ENCODE data around the gene RAB6B. TPM values are rescaled to one million over a fixed set of nuclear protein-coding genes. Genes with fewer than 3 reads are reported as not detected.

RAB6B gene
- total and polyA plus RNA-seq, 2 of the 4 experiments (the other 2 are of a cell fraction), result 0.18 to 1.2 TPM

DNA sequence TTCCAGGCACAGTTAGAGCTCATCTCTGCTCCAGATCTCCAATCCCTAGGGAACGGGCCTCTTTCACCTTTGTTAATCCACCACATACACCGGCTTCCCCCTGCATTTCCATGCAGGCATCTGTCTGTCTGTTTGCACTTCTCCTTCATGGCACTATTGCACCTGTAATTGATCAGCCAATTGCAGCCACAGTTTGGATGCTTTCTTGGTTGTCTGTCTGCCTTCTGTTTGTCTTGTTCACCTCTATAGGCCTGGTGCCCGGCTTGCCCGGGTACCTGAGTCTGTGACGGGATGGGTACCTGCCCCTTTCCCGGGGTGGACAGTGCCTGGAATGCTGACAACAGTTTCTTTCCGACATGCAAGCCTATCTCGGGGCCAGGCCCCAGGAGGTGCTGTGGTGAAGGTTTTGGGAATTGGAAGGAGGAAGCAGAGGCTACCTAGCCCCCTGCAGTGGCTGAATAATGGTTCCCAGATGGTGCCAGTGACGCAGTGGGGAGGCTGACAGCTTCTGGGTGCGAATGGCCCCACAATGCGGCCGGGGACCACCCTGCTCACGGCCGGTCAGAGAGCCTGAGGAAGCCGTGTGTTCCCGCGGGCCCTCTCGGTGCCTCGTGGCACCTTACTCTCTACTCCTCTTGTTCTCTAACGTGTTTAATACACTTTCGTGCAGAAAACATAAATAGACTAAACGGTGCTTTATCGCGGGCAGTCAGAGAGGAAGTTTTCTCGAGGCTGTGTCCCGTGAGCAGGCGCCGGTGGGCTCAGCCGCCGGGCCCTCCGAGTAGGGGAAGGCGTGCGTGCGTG, 31.3 kb upstream of the RAB6B start:
- Histone ChIP-seq H3K9ac (ENCODE audit: low read depth, low read length) (peak overlapping the region; percentile 33; the same call in 1 of the 2 replicates), H3K23ac (ENCODE audit: low read depth, low read length) (no peak overlapping the region), H3K56ac (ENCODE audit: extremely low read depth, insufficient read depth, low read length) (no peak overlapping the region), H2BK120ac (ENCODE audit: low read depth, low read length) (peak overlapping the region; percentile 30; the same call in 1 of the 2 replicates), H4K20me1 (ENCODE audit: insufficient read depth, low read length) (no peaks in the 10 kb centered on the region), H3K14ac (replicated peaks; ENCODE audit: low read depth, low read length) (peak overlapping the region; percentile 22; the same call in 1 of the 2 replicates), H4K8ac (ENCODE audit: low read depth in 2 of 2, low read length in 2 of 2) (peak overlapping the region in 1 of 2 experiments; percentile 71; a peak in 1 of 4 replicates), H3K36me3 (ENCODE audit: control insufficient read depth, insufficient read depth, low read length) (no peaks in the 10 kb centered on the region), H3K9me1 (ENCODE audit: insufficient read depth, low read length) (peaks cover 2% of the 10 kb centered on the region; the same call in 1 of the 2 replicates), H3K4me2 (ENCODE audit: low read depth, low read length) (peak overlapping the region; percentile 70), H2AK5ac (ENCODE audit: low read depth, low read length) (no peak overlapping the region), H2AFZ (replicated peaks; ENCODE audit: low read length, poor library complexity) (peak overlapping the region; percentile 90), H3K27ac (ENCODE audit: insufficient read depth, low read length) (no peak overlapping the region; the same call in 1 of the 2 replicates), H3K79me1 (ENCODE audit: low read depth in 1 of 2, low read length in 2 of 2) (no peaks in the 10 kb centered on the region), H2BK15ac (ENCODE audit: low read depth, low read length) (no peak overlapping the region), H3K18ac (ENCODE audit: low read depth, low read length) (no peak overlapping the region), H4K91ac (ENCODE audit: insufficient read depth, low read depth, low read length) (no peak overlapping the region), H3K4me3 (ENCODE audit: insufficient read depth, low read depth, low read length) (peak overlapping the region; percentile 51), H3K4me1 (ENCODE audit: control insufficient read depth, insufficient read depth, low read length) (no peaks in the 10 kb centered on the region), H3K4ac (ENCODE audit: low read depth, low read length) (no peak overlapping the region), H3K9me3 (ENCODE audit: control insufficient read depth, insufficient read depth, low read length) (no peaks in the 10 kb centered on the region), H2BK20ac (ENCODE audit: low read depth, low read length) (no peak overlapping the region), H4K5ac (ENCODE audit: low read depth, low read length) (no peak overlapping the region), H2AK9ac (replicated peaks; ENCODE audit: low read depth, low read length, poor library complexity) (peak overlapping the region; percentile 12), H3K27me3 (ENCODE audit: control insufficient read depth, insufficient read depth, low read length) (no peaks in the 10 kb centered on the region; the same call in 1 of the 2 replicates), H2BK5ac (ENCODE audit: low read depth, low read length, poor library complexity, severe bottlenecking) (no peak overlapping the region)
- intact Hi-C loops (cut with micrococcal nuclease), result loop anchor here (1.0 to 5.0 kb wide), 2 partner anchors 108 to 1195 kb away; no protein-coding TSS in a partner anchor
- in situ Hi-C loops (cut with MboI; ENCODE audit: low sequenced_read_pairs), result loop anchor here (10.0 to 25.0 kb wide), 2 partner anchors 112 to 1190 kb away; no protein-coding TSS in a partner anchor
- no peak for DNase-seq
- no TSS peak for BruUV-seq (replicated peaks)
- dilution Hi-C loops (cut with HindIII; ENCODE audit: low sequenced_read_pairs, unreplicated experiment), result no loop called here
- ChIA-PET POLR2A (ENCODE audit: unreplicated experiment) (no interaction called here), CTCF (no interaction called here)
- TF ChIP-seq RCOR1 (IDR thresholded peaks at IDR 0.05; ENCODE audit: insufficient replicate concordance, low read length), result no peak
- no peak for TF ChIP-seq POLR2A (IDR thresholded peaks at IDR 0.05; ENCODE audit: low read depth, low read length)
- TF ChIP-seq, protein P1, sequence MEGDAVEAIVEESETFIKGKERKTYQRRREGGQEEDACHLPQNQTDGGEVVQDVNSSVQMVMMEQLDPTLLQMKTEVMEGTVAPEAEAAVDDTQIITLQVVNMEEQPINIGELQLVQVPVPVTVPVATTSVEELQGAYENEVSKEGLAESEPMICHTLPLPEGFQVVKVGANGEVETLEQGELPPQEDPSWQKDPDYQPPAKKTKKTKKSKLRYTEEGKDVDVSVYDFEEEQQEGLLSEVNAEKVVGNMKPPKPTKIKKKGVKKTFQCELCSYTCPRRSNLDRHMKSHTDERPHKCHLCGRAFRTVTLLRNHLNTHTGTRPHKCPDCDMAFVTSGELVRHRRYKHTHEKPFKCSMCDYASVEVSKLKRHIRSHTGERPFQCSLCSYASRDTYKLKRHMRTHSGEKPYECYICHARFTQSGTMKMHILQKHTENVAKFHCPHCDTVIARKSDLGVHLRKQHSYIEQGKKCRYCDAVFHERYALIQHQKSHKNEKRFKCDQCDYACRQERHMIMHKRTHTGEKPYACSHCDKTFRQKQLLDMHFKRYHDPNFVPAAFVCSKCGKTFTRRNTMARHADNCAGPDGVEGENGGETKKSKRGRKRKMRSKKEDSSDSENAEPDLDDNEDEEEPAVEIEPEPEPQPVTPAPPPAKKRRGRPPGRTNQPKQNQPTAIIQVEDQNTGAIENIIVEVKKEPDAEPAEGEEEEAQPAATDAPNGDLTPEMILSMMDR (conservative IDR thresholded peaks at IDR 0.05; ENCODE audit: low read depth, low read length), result no peak
- ATAC-seq (ENCODE audit: low read depth), result peak; percentile 4
- 58% methylated on average over 4 of the region's 34 CpGs; no CpG with 5 or more reads in 1 of the 2 experiments for WGBS, 2 experiments (ENCODE audit: extremely low coverage in 2 of 2, insufficient read length in 1 of 2)
